Measurements from ENCODE around the gene KLF16.

The KLF16 gene

GRCh38 chr19:1844513-1845124, 18.8 kb downstream of the KLF16 start:
- H3K4me3 ChIP-seq (ENCODE audit: low read length), result no peak overlapping the region
- H3K9me2 ChIP-seq (replicated peaks; ENCODE audit: insufficient read depth, low read length), result no peaks in the 10 kb centered on the region
- H3K36me3 ChIP-seq (replicated peaks; ENCODE audit: insufficient read depth, low read length), result no peaks in the 10 kb centered on the region
- no peak overlapping the region for H2AFZ ChIP-seq (ENCODE audit: low read length)
- H3K27me3 ChIP-seq (replicated peaks; ENCODE audit: insufficient read depth, low read length), result no peaks in the 10 kb centered on the region
- H3K4me1 ChIP-seq (ENCODE audit: low read length), result peaks cover 18% of the 10 kb centered on the region
- no peaks in the 10 kb centered on the region for H3K9me3 ChIP-seq (replicated peaks; ENCODE audit: insufficient read depth, low read length)
- peaks cover 51% of the 10 kb centered on the region for H4K20me1 ChIP-seq (ENCODE audit: insufficient read depth, low read length)
- H3K4me2 ChIP-seq (ENCODE audit: low read depth, low read length), result no peak overlapping the region
- TF ChIP-seq EZH2phosphoT487 (IDR thresholded peaks at IDR 0.05; ENCODE audit: low read length), result no peak
- no peak for TF ChIP-seq EZH2 (optimal IDR thresholded peaks at IDR 0.05; ENCODE audit: low read depth, low read length)
- no peak for TF ChIP-seq CTCF (IDR thresholded peaks at IDR 0.05; ENCODE audit: low read length)
- peaks cover 7% of the 10 kb centered on the region for H3F3A ChIP-seq (ENCODE audit: insufficient read depth, low read length)
- H3K27ac ChIP-seq (ENCODE audit: low read length), result no peak overlapping the region
- no peak for DNase-seq
- no peak overlapping the region for H3K9ac ChIP-seq (ENCODE audit: low read length)
- peaks cover 85% of the 10 kb centered on the region for H3K79me2 ChIP-seq (ENCODE audit: low read length)

- no peaks in the 10 kb centered on the region for H3K36me3 ChIP-seq (replicated peaks; ENCODE audit: insufficient read depth, low read length)
- no peak overlapping the region for H2AFZ ChIP-seq (ENCODE audit: low read length)
- no peak for DNase-seq
- H4K20me1 ChIP-seq (ENCODE audit: insufficient read depth, low read length), result peaks cover 55% of the 10 kb centered on the region
- H3K27me3 ChIP-seq (replicated peaks; ENCODE audit: insufficient read depth, low read length), result no peaks in the 10 kb centered on the region
- peaks cover 92% of the 10 kb centered on the region for H3K79me2 ChIP-seq (ENCODE audit: low read length)
- H3K9me2 ChIP-seq (replicated peaks; ENCODE audit: insufficient read depth, low read length), result no peaks in the 10 kb centered on the region
- TF ChIP-seq EZH2phosphoT487 (IDR thresholded peaks at IDR 0.05; ENCODE audit: low read length), result no peak
- TF ChIP-seq CTCF (IDR thresholded peaks at IDR 0.05; ENCODE audit: low read length), result no peak
- peaks cover 1% of the 10 kb centered on the region for H3F3A ChIP-seq (ENCODE audit: insufficient read depth, low read length)
- H3K4me2 ChIP-seq (ENCODE audit: low read depth, low read length), result no peak overlapping the region
- no peaks in the 10 kb centered on the region for H3K9me3 ChIP-seq (replicated peaks; ENCODE audit: insufficient read depth, low read length)
- peaks cover 12% of the 10 kb centered on the region for H3K4me1 ChIP-seq (ENCODE audit: low read length)
- no peak overlapping the region for H3K4me3 ChIP-seq (ENCODE audit: low read length)
- H3K27ac ChIP-seq (ENCODE audit: low read length), result no peak overlapping the region
- H3K9ac ChIP-seq (ENCODE audit: low read length), result no peak overlapping the region
Observed at GRCh38 chr19:1843646-1844394, 19.6 kb downstream of the KLF16 start.

GRCh38 chr19:1843116-1843515, 20.3 kb downstream of the KLF16 start:
- peaks cover 11% of the 10 kb centered on the region for H3K4me1 ChIP-seq (ENCODE audit: low read length)
- H2AFZ ChIP-seq (ENCODE audit: low read length), result no peak overlapping the region
- no peaks in the 10 kb centered on the region for H3K9me2 ChIP-seq (replicated peaks; ENCODE audit: insufficient read depth, low read length)
- H3K27me3 ChIP-seq (replicated peaks; ENCODE audit: insufficient read depth, low read length), result no peaks in the 10 kb centered on the region
- H3K4me3 ChIP-seq (ENCODE audit: low read length), result no peak overlapping the region
- H4K20me1 ChIP-seq (ENCODE audit: insufficient read depth, low read length), result peaks cover 55% of the 10 kb centered on the region
- TF ChIP-seq CTCF (IDR thresholded peaks at IDR 0.05; ENCODE audit: low read length), result no peak
- no peak for TF ChIP-seq EZH2 (optimal IDR thresholded peaks at IDR 0.05; ENCODE audit: low read depth, low read length)
- TF ChIP-seq EZH2phosphoT487 (IDR thresholded peaks at IDR 0.05; ENCODE audit: low read length), result no peak
- H3K27ac ChIP-seq (ENCODE audit: low read length), result no peak overlapping the region
- no peaks in the 10 kb centered on the region for H3K36me3 ChIP-seq (replicated peaks; ENCODE audit: insufficient read depth, low read length)
- H3K4me2 ChIP-seq (ENCODE audit: low read depth, low read length), result no peak overlapping the region
- peaks cover 99% of the 10 kb centered on the region for H3K79me2 ChIP-seq (ENCODE audit: low read length)
- H3F3A ChIP-seq (ENCODE audit: insufficient read depth, low read length), result no peaks in the 10 kb centered on the region
- DNase-seq, result no peak
- no peaks in the 10 kb centered on the region for H3K9me3 ChIP-seq (replicated peaks; ENCODE audit: insufficient read depth, low read length)
- no peak overlapping the region for H3K9ac ChIP-seq (ENCODE audit: low read length)

Measured in MM.1S (cell line).